Stomach (tissue), 4 donors: ENCODE data around the gene LCA5L.

Experiments
- CTCF ChIP-seq, 7 experiments: fragments of 450-650 bp in 4 of 7; fragments of 200-600 bp in 3 of 7; sonication (generic) in 3 of 7; IDR thresholded peaks; one replicate each; pipeline ENCODE4 v1.5.1; 2016 to 2019; ENCODE audit warnings: antibody characterized with exemption in 7 of 7, control low read depth in 2 of 7, mild to moderate bottlenecking in 1 of 7
- EP300 ChIP-seq: sonication (generic); formaldehyde crosslinking; IDR thresholded peaks from one replicate; pipeline ENCODE4 v1.6.1; 2017; ENCODE audit warnings: antibody characterized with exemption
- POLR2A ChIP-seq, 4 donors: fragments of 450-650 bp; IDR thresholded peaks; one replicate each; pipeline ENCODE4 v1.6.1; 2016; ENCODE audit warnings: antibody characterized with exemption in 4 of 4, control low read depth in 2 of 4, mild to moderate bottlenecking in 1 of 4, moderate library complexity in 1 of 4
- POLR2AphosphoS5 ChIP-seq, 3 donors: sonication (generic); formaldehyde crosslinking; IDR thresholded peaks; one replicate each; pipeline ENCODE4 v1.6.1; 2016; ENCODE audit warnings: antibody characterized with exemption in 3 of 3

GRCh38 chr21:39375446-39375845 lies 70.1 kb downstream of the LCA5L start:
- TF ChIP-seq CTCF (IDR thresholded peaks at IDR 0.05) (no peak), POLR2A (IDR thresholded peaks at IDR 0.05) (no peak), EP300 (no peak), POLR2AphosphoS5 (IDR thresholded peaks at IDR 0.05) (no peak)
